HEK293 (cell line): Measurements from ENCODE around the gene SLC6A6.

Experiments
- SETDB1 ChIP-seq: IDR thresholded peaks from one replicate; pipeline ENCODE4 v1.6.1; 2017; ENCODE audit warnings: mild to moderate bottlenecking, low read length, moderate library complexity, mixed read lengths; ENCODE audit not compliant: insufficient read length
- TRIM28 ChIP-seq: IDR thresholded peaks from 2 replicates; pipeline ENCODE4 v1.6.1; 2011; ENCODE audit warnings: low read length, control low read depth, borderline replicate concordance
- ZBTB7A ChIP-seq: fragments of 450-650 bp; formaldehyde crosslinking; IDR thresholded peaks from 2 replicates; pipeline ENCODE4 v1.5.1; 2016; ENCODE audit warnings: low read depth, missing biosample characterization, missing genetic modification characterization
- ZNF174 ChIP-seq: fragments of 450-650 bp; formaldehyde crosslinking; IDR thresholded peaks from 2 replicates; pipeline ENCODE4 v1.5.0; 2017; ENCODE audit warnings: missing biosample characterization, mild to moderate bottlenecking, missing genetic modification characterization
- ZNF274 ChIP-seq, 2 experiments: fragments of 200-500 bp in 1 of 2; fragments of 450-650 bp in 1 of 2; sonication (Bioruptor generic) in 1 of 2; formaldehyde crosslinking in 1 of 2; IDR thresholded peaks; 2 replicates each; pipeline versions ENCODE4 v1.5.1 to v1.6.1; 2014 to 2016; ENCODE audit warnings: borderline replicate concordance in 1 of 2, inconsistent platforms in 1 of 2, low read length in 1 of 2, missing biosample characterization in 1 of 2, missing genetic modification characterization in 1 of 2
- ZNF544 ChIP-seq: fragments of 450-650 bp; formaldehyde crosslinking; IDR thresholded peaks from 2 replicates; pipeline ENCODE4 v1.5.0; 2017; ENCODE audit warnings: missing biosample characterization, missing genetic modification characterization
- ZNF654 ChIP-seq: fragments of 450-650 bp; formaldehyde crosslinking; IDR thresholded peaks from 2 replicates; pipeline ENCODE4 v1.5.1; 2016; ENCODE audit warnings: low read depth, missing biosample characterization, missing genetic modification characterization
- ZNF785 ChIP-seq: fragments of 450-650 bp; formaldehyde crosslinking; IDR thresholded peaks from 2 replicates; pipeline ENCODE4 v1.5.1; 2016; ENCODE audit warnings: missing biosample characterization, missing genetic modification characterization
- TF ChIP-seq, protein P1 (sequence below): fragments of 450-650 bp; formaldehyde crosslinking; IDR thresholded peaks from 2 replicates; pipeline ENCODE4 v1.5.1; 2016; ENCODE audit warnings: missing biosample characterization, missing genetic modification characterization
- TF ChIP-seq, protein P2 (sequence below): fragments of 450-650 bp; formaldehyde crosslinking; IDR thresholded peaks from 2 replicates; pipeline ENCODE4 v1.5.1; 2016; ENCODE audit warnings: missing biosample characterization, missing genetic modification characterization
- TF ChIP-seq, protein P3 (sequence below): fragments of 450-650 bp; formaldehyde crosslinking; IDR thresholded peaks from 2 replicates; pipeline ENCODE4 v1.5.1; 2016; ENCODE audit warnings: missing biosample characterization, missing genetic modification characterization
- TF ChIP-seq, protein P4 (sequence below): fragments of 450-650 bp; formaldehyde crosslinking; optimal IDR thresholded peaks from 2 replicates; pipeline ENCODE3; 2016; ENCODE audit warnings: missing biosample characterization, mild to moderate bottlenecking, missing genetic modification characterization

DNA sequence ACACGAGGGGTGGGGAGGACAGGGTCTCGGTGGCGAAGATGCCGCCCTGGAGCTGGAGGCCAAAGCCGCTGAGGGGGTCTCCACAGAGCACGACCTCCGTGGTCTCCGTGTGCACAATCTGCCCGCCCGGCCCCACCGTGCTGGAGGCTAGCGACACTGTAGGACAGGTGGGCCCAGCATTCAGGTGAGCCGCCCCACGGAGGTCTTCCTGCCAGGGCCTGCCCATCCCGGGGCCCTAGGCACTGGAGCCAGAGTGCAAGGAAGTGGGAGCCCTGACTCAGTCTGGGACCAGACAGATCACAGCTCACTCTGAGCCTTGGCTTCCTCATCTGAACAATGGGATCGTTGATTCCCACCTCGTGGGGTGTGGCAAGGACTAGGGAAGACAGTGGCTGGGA is 111.9 kb downstream of the SLC6A6 start:
- TF ChIP-seq, protein P1, sequence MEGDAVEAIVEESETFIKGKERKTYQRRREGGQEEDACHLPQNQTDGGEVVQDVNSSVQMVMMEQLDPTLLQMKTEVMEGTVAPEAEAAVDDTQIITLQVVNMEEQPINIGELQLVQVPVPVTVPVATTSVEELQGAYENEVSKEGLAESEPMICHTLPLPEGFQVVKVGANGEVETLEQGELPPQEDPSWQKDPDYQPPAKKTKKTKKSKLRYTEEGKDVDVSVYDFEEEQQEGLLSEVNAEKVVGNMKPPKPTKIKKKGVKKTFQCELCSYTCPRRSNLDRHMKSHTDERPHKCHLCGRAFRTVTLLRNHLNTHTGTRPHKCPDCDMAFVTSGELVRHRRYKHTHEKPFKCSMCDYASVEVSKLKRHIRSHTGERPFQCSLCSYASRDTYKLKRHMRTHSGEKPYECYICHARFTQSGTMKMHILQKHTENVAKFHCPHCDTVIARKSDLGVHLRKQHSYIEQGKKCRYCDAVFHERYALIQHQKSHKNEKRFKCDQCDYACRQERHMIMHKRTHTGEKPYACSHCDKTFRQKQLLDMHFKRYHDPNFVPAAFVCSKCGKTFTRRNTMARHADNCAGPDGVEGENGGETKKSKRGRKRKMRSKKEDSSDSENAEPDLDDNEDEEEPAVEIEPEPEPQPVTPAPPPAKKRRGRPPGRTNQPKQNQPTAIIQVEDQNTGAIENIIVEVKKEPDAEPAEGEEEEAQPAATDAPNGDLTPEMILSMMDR (tag by site-specific recombination): no peak
- TF ChIP-seq, protein P2, sequence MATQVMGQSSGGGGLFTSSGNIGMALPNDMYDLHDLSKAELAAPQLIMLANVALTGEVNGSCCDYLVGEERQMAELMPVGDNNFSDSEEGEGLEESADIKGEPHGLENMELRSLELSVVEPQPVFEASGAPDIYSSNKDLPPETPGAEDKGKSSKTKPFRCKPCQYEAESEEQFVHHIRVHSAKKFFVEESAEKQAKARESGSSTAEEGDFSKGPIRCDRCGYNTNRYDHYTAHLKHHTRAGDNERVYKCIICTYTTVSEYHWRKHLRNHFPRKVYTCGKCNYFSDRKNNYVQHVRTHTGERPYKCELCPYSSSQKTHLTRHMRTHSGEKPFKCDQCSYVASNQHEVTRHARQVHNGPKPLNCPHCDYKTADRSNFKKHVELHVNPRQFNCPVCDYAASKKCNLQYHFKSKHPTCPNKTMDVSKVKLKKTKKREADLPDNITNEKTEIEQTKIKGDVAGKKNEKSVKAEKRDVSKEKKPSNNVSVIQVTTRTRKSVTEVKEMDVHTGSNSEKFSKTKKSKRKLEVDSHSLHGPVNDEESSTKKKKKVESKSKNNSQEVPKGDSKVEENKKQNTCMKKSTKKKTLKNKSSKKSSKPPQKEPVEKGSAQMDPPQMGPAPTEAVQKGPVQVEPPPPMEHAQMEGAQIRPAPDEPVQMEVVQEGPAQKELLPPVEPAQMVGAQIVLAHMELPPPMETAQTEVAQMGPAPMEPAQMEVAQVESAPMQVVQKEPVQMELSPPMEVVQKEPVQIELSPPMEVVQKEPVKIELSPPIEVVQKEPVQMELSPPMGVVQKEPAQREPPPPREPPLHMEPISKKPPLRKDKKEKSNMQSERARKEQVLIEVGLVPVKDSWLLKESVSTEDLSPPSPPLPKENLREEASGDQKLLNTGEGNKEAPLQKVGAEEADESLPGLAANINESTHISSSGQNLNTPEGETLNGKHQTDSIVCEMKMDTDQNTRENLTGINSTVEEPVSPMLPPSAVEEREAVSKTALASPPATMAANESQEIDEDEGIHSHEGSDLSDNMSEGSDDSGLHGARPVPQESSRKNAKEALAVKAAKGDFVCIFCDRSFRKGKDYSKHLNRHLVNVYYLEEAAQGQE (tag by site-specific recombination): no peak
- TF ChIP-seq, protein P3, sequence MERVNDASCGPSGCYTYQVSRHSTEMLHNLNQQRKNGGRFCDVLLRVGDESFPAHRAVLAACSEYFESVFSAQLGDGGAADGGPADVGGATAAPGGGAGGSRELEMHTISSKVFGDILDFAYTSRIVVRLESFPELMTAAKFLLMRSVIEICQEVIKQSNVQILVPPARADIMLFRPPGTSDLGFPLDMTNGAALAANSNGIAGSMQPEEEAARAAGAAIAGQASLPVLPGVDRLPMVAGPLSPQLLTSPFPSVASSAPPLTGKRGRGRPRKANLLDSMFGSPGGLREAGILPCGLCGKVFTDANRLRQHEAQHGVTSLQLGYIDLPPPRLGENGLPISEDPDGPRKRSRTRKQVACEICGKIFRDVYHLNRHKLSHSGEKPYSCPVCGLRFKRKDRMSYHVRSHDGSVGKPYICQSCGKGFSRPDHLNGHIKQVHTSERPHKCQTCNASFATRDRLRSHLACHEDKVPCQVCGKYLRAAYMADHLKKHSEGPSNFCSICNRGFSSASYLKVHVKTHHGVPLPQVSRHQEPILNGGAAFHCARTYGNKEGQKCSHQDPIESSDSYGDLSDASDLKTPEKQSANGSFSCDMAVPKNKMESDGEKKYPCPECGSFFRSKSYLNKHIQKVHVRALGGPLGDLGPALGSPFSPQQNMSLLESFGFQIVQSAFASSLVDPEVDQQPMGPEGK: no peak
- no peak for TF ChIP-seq ZBTB7A (tag by site-specific recombination)
- no peak for TF ChIP-seq ZNF174 (tag by site-specific recombination)
- TF ChIP-seq ZNF654: no peak
- no peak for TF ChIP-seq SETDB1
- TF ChIP-seq ZNF544: no peak
- TF ChIP-seq, protein P4, sequence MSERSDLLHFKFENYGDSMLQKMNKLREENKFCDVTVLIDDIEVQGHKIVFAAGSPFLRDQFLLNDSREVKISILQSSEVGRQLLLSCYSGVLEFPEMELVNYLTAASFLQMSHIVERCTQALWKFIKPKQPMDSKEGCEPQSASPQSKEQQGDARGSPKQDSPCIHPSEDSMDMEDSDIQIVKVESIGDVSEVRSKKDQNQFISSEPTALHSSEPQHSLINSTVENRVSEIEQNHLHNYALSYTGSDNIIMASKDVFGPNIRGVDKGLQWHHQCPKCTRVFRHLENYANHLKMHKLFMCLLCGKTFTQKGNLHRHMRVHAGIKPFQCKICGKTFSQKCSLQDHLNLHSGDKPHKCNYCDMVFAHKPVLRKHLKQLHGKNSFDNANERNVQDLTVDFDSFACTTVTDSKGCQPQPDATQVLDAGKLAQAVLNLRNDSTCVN (tag by site-specific recombination): no peak
- no peak for TF ChIP-seq ZNF274 (IDR thresholded peaks at IDR 0.05; ENCODE audit: low read length)
- TF ChIP-seq ZNF274 (tag by site-specific recombination; IDR thresholded peaks at IDR 0.05; ENCODE audit: borderline replicate concordance): no peak
- no peak for TF ChIP-seq ZNF785 (tag by site-specific recombination)
- TF ChIP-seq TRIM28: no peak
